Measurements from ENCODE around the gene PI4KA.

PI4KA gene

GRCh38 chr22:20858615-20859416, at the start of gene PI4KA, which contains the start of gene SNAP29:
Gene PI4KA, minus strand, starts transcription at chr22:20858811. Its CDS starts 86 bp downstream, at chr22:20858725.
Gene SNAP29, plus strand, starts transcription at chr22:20859007. Its CDS starts 104 bp downstream, at chr22:20859111.
- Mint-ChIP-seq H3K4me3 (peak within 1 kb of the TSS; percentile 88 to 91 (median 91)), H3K27me3 (ENCODE audit: low read depth) (no peaks in the 10 kb centered on the region), H3K36me3 (ENCODE audit: low read depth) (peaks cover 10% of the 10 kb centered on the region), H3K27ac (peak within 1 kb of the TSS; percentile 50 to 82 (median 75)), H3K9me3 (no peaks in the 10 kb centered on the region), H3K4me1 (peaks cover 27% of the 10 kb centered on the region)
- peak in 1 of 3 experiments; percentile 28 for TF ChIP-seq CTCF (IDR thresholded peaks at IDR 0.05; ENCODE audit: unreplicated experiment in 3 of 3)

GRCh38 chr22:20906387-20906767, 47.8 kb upstream of the PI4KA start:
- H3K27ac Mint-ChIP-seq = no peak overlapping the region
- no peaks in the 10 kb centered on the region for H3K9me3 Mint-ChIP-seq
- H3K36me3 Mint-ChIP-seq (ENCODE audit: low read depth) = no peaks in the 10 kb centered on the region
- no peaks in the 10 kb centered on the region for H3K4me1 Mint-ChIP-seq
- no peak overlapping the region for H3K4me3 Mint-ChIP-seq
- TF ChIP-seq CTCF (IDR thresholded peaks at IDR 0.05; ENCODE audit: unreplicated experiment in 3 of 3) = no peak
- H3K27me3 Mint-ChIP-seq (ENCODE audit: low read depth) = peaks cover 5% of the 10 kb centered on the region

GRCh38 chr22:20905415-20906386, 47.1 kb upstream of the PI4KA start:
- no peak for TF ChIP-seq CTCF (IDR thresholded peaks at IDR 0.05; ENCODE audit: unreplicated experiment in 3 of 3)
- no peaks in the 10 kb centered on the region for H3K9me3 Mint-ChIP-seq
- no peak overlapping the region for H3K4me3 Mint-ChIP-seq
- no peaks in the 10 kb centered on the region for H3K36me3 Mint-ChIP-seq (ENCODE audit: low read depth)
- H3K4me1 Mint-ChIP-seq = no peaks in the 10 kb centered on the region
- H3K27ac Mint-ChIP-seq = no peak overlapping the region
- peaks cover 5% of the 10 kb centered on the region for H3K27me3 Mint-ChIP-seq (ENCODE audit: low read depth)

GRCh38 chr22:20904980-20905355, 46.4 kb upstream of the PI4KA start:
- Mint-ChIP-seq H3K4me1 (no peaks in the 10 kb centered on the region), H3K9me3 (no peaks in the 10 kb centered on the region), H3K27ac (no peak overlapping the region), H3K36me3 (ENCODE audit: low read depth) (no peaks in the 10 kb centered on the region), H3K27me3 (ENCODE audit: low read depth) (peaks cover 5% of the 10 kb centered on the region), H3K4me3 (no peak overlapping the region)
- TF ChIP-seq CTCF (IDR thresholded peaks at IDR 0.05; ENCODE audit: unreplicated experiment in 3 of 3) = no peak

- Mint-ChIP-seq H3K27me3 (ENCODE audit: low read depth) (peaks cover 5% of the 10 kb centered on the region), H3K36me3 (ENCODE audit: low read depth) (no peaks in the 10 kb centered on the region), H3K27ac (no peak overlapping the region), H3K9me3 (no peaks in the 10 kb centered on the region), H3K4me3 (no peak overlapping the region), H3K4me1 (no peaks in the 10 kb centered on the region)
- TF ChIP-seq CTCF (IDR thresholded peaks at IDR 0.05; ENCODE audit: unreplicated experiment in 3 of 3) = no peak
Observed at GRCh38 chr22:20904008-20904979, 45.7 kb upstream of the PI4KA start.

Data from nephron (organoid).